Stimulated activated CD4-positive, alpha-beta T cell treated with anti-CD3 and anti-CD28 coated beads, Interleukin-15, amount 100 ng/mL, for 48 hours (primary cell): ENCODE measurements around the gene GLE1.
"Not testable (repeated sequence)": the region's sequence is repeated elsewhere in the genome, so short reads cannot be mapped to it uniquely, and the experiment has no call there.

ENCODE experiments used
- DNase-seq, 2 donors: peaks; one replicate each; pipeline ENCODE4 v3.0.0-alpha.2; 2020; ENCODE audit warnings: low read depth in 2 of 2

The GLE1 gene

GRCh38 chr9:128552153-128552743, 47.7 kb downstream of the GLE1 start, which contains the start of gene SPTAN1:
SPTAN1 (plus strand) TSS chr9:128552587; CDS start chr9:128566741, 14,154 bp downstream.
- peak; percentile 87 to 96 for DNase-seq

- DNase-seq: peak; percentile 19 to 33
These were observed 48.4 kb downstream of the GLE1 start for GRCh38 chr9:128552744-128553440.

GRCh38 chr9:128553728-128554127, 49.2 kb downstream of the GLE1 start:
- DNase-seq: no peak

- DNase-seq: no peak
These were observed 49.8 kb downstream of the GLE1 start for GRCh38 chr9:128554155-128554862.

- DNase-seq: no peak
These were observed 50.7 kb downstream of the GLE1 start for GRCh38 chr9:128555180-128555721.

GRCh38 chr9:128556276-128556675, 51.8 kb downstream of the GLE1 start:
- no peak for DNase-seq

- no peak for DNase-seq
These were observed 52.6 kb downstream of the GLE1 start for GRCh38 chr9:128556926-128557634.

- peak; percentile 41 to 45 for DNase-seq
These were observed 54.2 kb downstream of the GLE1 start for GRCh38 chr9:128558431-128559310.

GRCh38 chr9:128565578-128565977, 61.1 kb downstream of the GLE1 start:
- no peak for DNase-seq

GRCh38 chr9:128568470-128569078, 64.1 kb downstream of the GLE1 start:
- DNase-seq: no peak

GRCh38 chr9:128575469-128575868, 71.0 kb downstream of the GLE1 start:
- no peak for DNase-seq

- DNase-seq: no peak
These were observed 71.4 kb downstream of the GLE1 start for GRCh38 chr9:128575916-128576315.

- DNase-seq: no peak
These were observed 72.7 kb downstream of the GLE1 start for GRCh38 chr9:128577206-128577605.

GRCh38 chr9:128579194-128579593, 74.7 kb downstream of the GLE1 start:
- DNase-seq: no peak

GRCh38 chr9:128580731-128581130, 76.2 kb downstream of the GLE1 start:
- DNase-seq: no peak

- not testable (repeated sequence) for DNase-seq
These were observed 80.6 kb downstream of the GLE1 start for GRCh38 chr9:128585155-128585554.

GRCh38 chr9:128586934-128587333, 82.4 kb downstream of the GLE1 start:
- DNase-seq: not testable (repeated sequence)

- peak; percentile 32 to 38 for DNase-seq
These were observed 82.9 kb downstream of the GLE1 start for GRCh38 chr9:128587453-128587852.

- no peak for DNase-seq
These were observed 84.2 kb downstream of the GLE1 start for GRCh38 chr9:128588581-128589233.
